Liver (tissue), 9 donors: ENCODE measurements around the gene SNRK. TPM values are rescaled to one million over a fixed set of nuclear protein-coding genes. Genes with fewer than 3 reads are reported as not detected.

Source experiments
- DNase-seq: peaks from one replicate; pipeline ENCODE4 v3.0.0-alpha.2; 2017; ENCODE audit warnings: low spot score
- H3K27ac ChIP-seq, 2 donors: one replicate each; pipeline ENCODE4 v1.7.0; 2013; ENCODE audit warnings: inconsistent platforms in 2 of 2, low read length in 2 of 2, control low read depth in 1 of 2, low read depth in 1 of 2, mild to moderate bottlenecking in 1 of 2
- H3K27me3 ChIP-seq, 4 donors: one replicate each; pipeline versions ENCODE4 v1.6.1 to v1.7.0; 2013; ENCODE audit warnings: low read length in 3 of 4, inconsistent platforms in 1 of 4, mild to moderate bottlenecking in 1 of 4, moderate library complexity in 1 of 4; ENCODE audit not compliant: control insufficient read depth in 4 of 4, insufficient read depth in 4 of 4
- H3K36me3 ChIP-seq, 4 donors: one replicate each; pipeline versions ENCODE4 v1.6.1 to v1.7.0; 2013; ENCODE audit warnings: low read length in 3 of 4, mild to moderate bottlenecking in 3 of 4, low read depth in 1 of 4, moderate library complexity in 1 of 4; ENCODE audit not compliant: control insufficient read depth in 4 of 4, insufficient read depth in 3 of 4
- H3K4me1 ChIP-seq, 4 donors: one replicate each; pipeline versions ENCODE4 v1.6.1 to v1.7.0; 2013; ENCODE audit warnings: low read length in 3 of 4, mild to moderate bottlenecking in 3 of 4, moderate library complexity in 1 of 4; ENCODE audit not compliant: control insufficient read depth in 4 of 4, insufficient read depth in 4 of 4
- H3K4me3 ChIP-seq, 3 donors: one replicate each; pipeline versions ENCODE4 v1.6.1 to v1.7.0; 2013; ENCODE audit warnings: low read length in 3 of 3, control low read depth in 1 of 3, low read depth in 1 of 3, mild to moderate bottlenecking in 1 of 3
- H3K9ac ChIP-seq, 2 donors: one replicate each; pipeline ENCODE4 v1.7.0; 2013; ENCODE audit warnings: low read length in 2 of 2, mild to moderate bottlenecking in 2 of 2, moderate library complexity in 2 of 2, control low read depth in 1 of 2, low read depth in 1 of 2
- H3K9me3 ChIP-seq, 4 donors: one replicate each; pipeline versions ENCODE4 v1.6.1 to v1.7.0; 2013; ENCODE audit warnings: low read length in 3 of 4; ENCODE audit not compliant: control insufficient read depth in 4 of 4
- ATF3 ChIP-seq: IDR thresholded peaks from 2 replicates; pipeline ENCODE4 v1.6.1; 2016; ENCODE audit warnings: antibody characterized with exemption
- CTCF ChIP-seq: fragments of 150-350 bp; IDR thresholded peaks from 2 replicates; pipeline ENCODE4 v1.5.1; 2017; ENCODE audit warnings: improper control_type of control experiment, low read depth, low read length; ENCODE audit not compliant: missing input control
- EGR1 ChIP-seq, 2 donors: IDR thresholded peaks; 2 replicates each; pipeline ENCODE4 v1.6.1; 2016 to 2018; ENCODE audit warnings: antibody characterized with exemption in 2 of 2, low read depth in 2 of 2
- FOXA1 ChIP-seq: IDR thresholded peaks from 2 replicates; pipeline ENCODE4 v1.6.1; 2016; ENCODE audit warnings: antibody characterized with exemption
- FOXA2 ChIP-seq: IDR thresholded peaks from 2 replicates; pipeline ENCODE4 v1.6.1; 2016; ENCODE audit warnings: antibody characterized with exemption
- GABPA ChIP-seq, 2 donors: IDR thresholded peaks in 1 of 2; conservative IDR thresholded peaks in 1 of 2; 2 replicates each; pipeline ENCODE4 v1.6.1; 2016; ENCODE audit warnings: antibody characterized with exemption in 2 of 2, mild to moderate bottlenecking in 1 of 2, moderate library complexity in 1 of 2
- HNF4A ChIP-seq, 2 donors: conservative IDR thresholded peaks; 2 replicates each; pipeline ENCODE4 v1.6.1; 2016; ENCODE audit warnings: antibody characterized with exemption in 2 of 2, mild to moderate bottlenecking in 2 of 2
- HNF4G ChIP-seq: IDR thresholded peaks from 2 replicates; pipeline ENCODE4 v1.6.1; 2016; ENCODE audit warnings: antibody characterized with exemption
- JUND ChIP-seq, 2 donors: IDR thresholded peaks; 2 replicates each; pipeline ENCODE4 v1.6.1; 2016; ENCODE audit warnings: antibody characterized with exemption in 2 of 2
- MAX ChIP-seq: IDR thresholded peaks from 2 replicates; pipeline ENCODE4 v1.6.1; 2016; ENCODE audit warnings: antibody characterized with exemption
- NR2F2 ChIP-seq: IDR thresholded peaks from 2 replicates; pipeline ENCODE4 v1.6.1; 2016; ENCODE audit warnings: antibody characterized with exemption
- REST ChIP-seq: IDR thresholded peaks from 2 replicates; pipeline ENCODE4 v1.6.1; 2016; ENCODE audit warnings: antibody characterized with exemption, mild to moderate bottlenecking
- RXRA ChIP-seq, 2 donors: IDR thresholded peaks; 2 replicates each; pipeline ENCODE4 v1.6.1; 2017 to 2018; ENCODE audit warnings: antibody characterized with exemption in 2 of 2, mild to moderate bottlenecking in 1 of 2
- SP1 ChIP-seq: IDR thresholded peaks from 2 replicates; pipeline ENCODE4 v1.6.1; 2018; ENCODE audit warnings: antibody characterized with exemption, mild to moderate bottlenecking
- TAF1 ChIP-seq: conservative IDR thresholded peaks from 2 replicates; pipeline ENCODE4 v1.6.1; 2016; ENCODE audit warnings: antibody characterized with exemption, mild to moderate bottlenecking
- YY1 ChIP-seq: IDR thresholded peaks from 2 replicates; pipeline ENCODE4 v1.6.1; 2016; ENCODE audit warnings: antibody characterized with exemption, mild to moderate bottlenecking
- ZBTB33 ChIP-seq: IDR thresholded peaks from 2 replicates; pipeline ENCODE4 v1.6.1; 2016; ENCODE audit warnings: antibody characterized with exemption
- WGBS: extraction: QIAGEN DNeasy Blood & Tissue Kit; methylation state at CpG from one replicate; pipeline ENCODE4 v1.1.7; 2013; 5-methylcytosine and 5-hydroxymethylcytosine counted together
- polyA plus RNA-seq, 2 donors: library from polyadenylated mRNA; stranded (reverse) in 1 of 2; unstranded in 1 of 2; fragments of 200-250 nt in 1 of 2; fragments of >200 nt in 1 of 2; fragmentation: Nextera tagmentation in 1 of 2; extraction: Ambion mirVana in 1 of 2; gene quantifications; one replicate each; pipeline versions ENCODE4 v1.2.1 to v1.2.3, GENCODE V29; 2013 to 2015
- total RNA-seq, 2 donors: library from RNA; depleted of rRNA; stranded (reverse); fragments of >200 nt; gene quantifications; one replicate each; pipeline ENCODE4 v1.2.3, GENCODE V29; 2014
- donor health status: healthy.
- donor health status: healthy.
- donor health status: healthy.
- donor health status: healthy.
- donor health status: healthy.

The SNRK gene
- total and polyA plus RNA-seq, 4 donors, result 5.8 to 28.5 (median 14.6) TPM

- 85% methylated on average over 3 of the region's 3 CpGs for WGBS
- DNase-seq, result no peak
- no peak overlapping the region for H3K9ac ChIP-seq
Observed at GRCh38 chr3:43307226-43307625, 20.9 kb downstream of the SNRK start.

GRCh38 chr3:43307649-43308048, 21.3 kb downstream of the SNRK start:
- no peaks in the 10 kb centered on the region for H3K9me3 ChIP-seq
- WGBS, result 83% methylated on average over 2 of the region's 2 CpGs
- DNase-seq, result no peak
- H3K4me1 ChIP-seq, result peaks cover 0 to 8% (median under 1%) of the 10 kb centered on the region in 4 donors
- no peak overlapping the region for H3K9ac ChIP-seq
- no peak overlapping the region for H3K27ac ChIP-seq
- no peaks in the 10 kb centered on the region for H3K27me3 ChIP-seq
- H3K4me3 ChIP-seq, result no peak overlapping the region
- no peak for TF ChIP-seq MAX
- H3K36me3 ChIP-seq, result peaks cover 0 to 33% (median 22%) of the 10 kb centered on the region in 4 donors

More at GRCh38 chr3:43307226-43307625, 20.9 kb downstream of the SNRK start:
- Histone ChIP-seq H3K36me3 (peaks cover 0 to 33% (median 22%) of the 10 kb centered on the region in 4 donors), H3K27ac (no peak overlapping the region), H3K27me3 (no peaks in the 10 kb centered on the region), H3K9me3 (no peaks in the 10 kb centered on the region), H3K4me1 (peaks cover 0 to 8% (median under 1%) of the 10 kb centered on the region in 4 donors), H3K4me3 (no peak overlapping the region)
- no peak for TF ChIP-seq ZBTB33

GRCh38 chr3:43309372-43310305, 23.3 kb downstream of the SNRK start:
- peaks cover 0 to 22% (median 9%) of the 10 kb centered on the region in 4 donors for H3K36me3 ChIP-seq
- H3K9ac ChIP-seq, result no peak overlapping the region
- no peaks in the 10 kb centered on the region for H3K27me3 ChIP-seq
- WGBS, result 97% methylated on average over 12 of the region's 12 CpGs
- H3K27ac ChIP-seq, result no peak overlapping the region
- no peak overlapping the region for H3K4me3 ChIP-seq
- H3K9me3 ChIP-seq, result no peaks in the 10 kb centered on the region
- H3K4me1 ChIP-seq, result peaks cover 0 to 8% (median under 1%) of the 10 kb centered on the region in 4 donors
- no peak for DNase-seq
- TF ChIP-seq JUND (IDR thresholded peaks at IDR 0.05), result no peak
- TF ChIP-seq YY1, result no peak
- no peak for TF ChIP-seq HNF4A (conservative IDR thresholded peaks at IDR 0.05)
- TF ChIP-seq GABPA (IDR thresholded peaks at IDR 0.05 in 1 of 2, conservative IDR thresholded peaks at IDR 0.05 in 1 of 2), result no peak
- TF ChIP-seq FOXA2, result no peak
- TF ChIP-seq SP1, result no peak
- TF ChIP-seq EGR1 (IDR thresholded peaks at IDR 0.05; ENCODE audit: low read depth in 2 of 2), result no peak
- no peak for TF ChIP-seq FOXA1
- TF ChIP-seq RXRA (IDR thresholded peaks at IDR 0.05), result no peak
- TF ChIP-seq TAF1, result no peak
- no peak for TF ChIP-seq CTCF
- no peak for TF ChIP-seq NR2F2
- TF ChIP-seq ATF3, result no peak
- TF ChIP-seq MAX, result no peak
- no peak for TF ChIP-seq HNF4G
- TF ChIP-seq REST, result no peak
